HepG2 (cell line): ENCODE results near the gene SMTNL1. TPM values are rescaled to one million over a fixed set of nuclear protein-coding genes. Genes with fewer than 3 reads are reported as not detected.
A peak's percentile ranks its signal among the peaks of the same experiment; 100 is the strongest.

Source experiments
- AGO1 ChIP-seq: fragments of 200-400 bp; formaldehyde crosslinking; IDR thresholded peaks from 2 replicates; pipeline ENCODE4 v1.6.1; 2017; ENCODE audit warnings: mild to moderate bottlenecking, low read depth, low read length, moderate library complexity; ENCODE audit not compliant: poor library complexity, severe bottlenecking
- ATAD3A ChIP-seq: sonication (generic); formaldehyde crosslinking; IDR thresholded peaks from 2 replicates; pipeline ENCODE4 v1.4.0; 2020; ENCODE audit warnings: missing genetic modification reagents
- BHLHE40 ChIP-seq: IDR thresholded peaks from 2 replicates; pipeline ENCODE4 v1.6.1; 2011; ENCODE audit warnings: low read length, improper control_type of control experiment
- BORCS8-MEF2B ChIP-seq: sonication (generic); formaldehyde crosslinking; IDR thresholded peaks from 2 replicates; pipeline ENCODE4 v1.8.0; 2022; ENCODE audit warnings: mild to moderate bottlenecking, missing genetic modification reagents
- CBX5 ChIP-seq: sonication (generic); formaldehyde crosslinking; IDR thresholded peaks from 2 replicates; pipeline ENCODE4 v1.4.0; 2020; ENCODE audit warnings: missing genetic modification reagents, borderline replicate concordance
- SRY ChIP-seq: sonication (generic); formaldehyde crosslinking; IDR thresholded peaks from 2 replicates; pipeline ENCODE4 v1.8.0; 2022; ENCODE audit warnings: mild to moderate bottlenecking, missing genetic modification reagents
- TBX2 ChIP-seq: sonication (generic); formaldehyde crosslinking; IDR thresholded peaks from 2 replicates; pipeline ENCODE4 v1.5.0; 2020; ENCODE audit warnings: missing genetic modification reagents, mild to moderate bottlenecking, borderline replicate concordance
- ZMAT3 ChIP-seq: sonication (generic); formaldehyde crosslinking; conservative IDR thresholded peaks from 2 replicates; pipeline ENCODE4 v1.7.0; 2021; ENCODE audit warnings: missing genetic modification reagents
- ZNF292 ChIP-seq: sonication (generic); formaldehyde crosslinking; IDR thresholded peaks from 2 replicates; pipeline ENCODE4 v1.8.1; 2022; ENCODE audit warnings: mild to moderate bottlenecking, low read depth, missing genetic modification reagents, borderline replicate concordance
- ZNF510 ChIP-seq: sonication (generic); formaldehyde crosslinking; IDR thresholded peaks from 2 replicates; pipeline ENCODE4 v1.4.0; 2020; ENCODE audit warnings: low read depth, mild to moderate bottlenecking, missing genetic modification reagents
- ZNF589 ChIP-seq: sonication (generic); formaldehyde crosslinking; conservative IDR thresholded peaks from 2 replicates; pipeline ENCODE4 v1.8.0; 2022; ENCODE audit warnings: mild to moderate bottlenecking, moderate library complexity, missing genetic modification reagents
- ZNF678 ChIP-seq: sonication (generic); formaldehyde crosslinking; IDR thresholded peaks from 2 replicates; pipeline ENCODE4 v1.4.0; 2020; ENCODE audit warnings: mild to moderate bottlenecking, missing genetic modification reagents
- ZNF782 ChIP-seq: sonication (generic); formaldehyde crosslinking; IDR thresholded peaks from 2 replicates; pipeline ENCODE4 v1.4.0; 2020; ENCODE audit warnings: missing genetic modification reagents, mild to moderate bottlenecking, borderline replicate concordance
- polyA plus RNA-seq, 8 experiments: library from polyadenylated mRNA; depleted of rRNA in 3 of 8; stranded (reverse) in 7 of 8; unstranded in 1 of 8; fragments of >200 nt; fragmentation: Illumina TruSeq in 4 of 8; extraction: Trizol in 4 of 8; gene quantifications; 2 replicates each; pipeline versions ENCODE4 v1.2.1 to v1.2.3, GENCODE V29; 2011 to 2016; ENCODE audit warnings: low read depth in 4 of 8, missing spikeins in 1 of 8, mixed read lengths in 1 of 8; ENCODE audit not compliant: insufficient read depth in 1 of 8
- total RNA-seq, 5 experiments: library from RNA; depleted of rRNA; stranded (reverse); fragments of >200 nt; fragmentation: Illumina TruSeq; extraction: Trizol; gene quantifications; 2 replicates each; pipeline ENCODE4 v1.2.3, GENCODE V29; 2016; ENCODE audit warnings: low read depth in 1 of 5
- TF ChIP-seq, protein P1 (sequence below): sonication (generic); formaldehyde crosslinking; IDR thresholded peaks from 2 replicates; pipeline ENCODE4 v1.4.0; 2020; ENCODE audit warnings: missing genetic modification reagents, borderline replicate concordance
- TF ChIP-seq, protein P2 (sequence below): IDR thresholded peaks from 2 replicates; pipeline ENCODE4 v1.6.1; 2016
- TF ChIP-seq, protein P3 (sequence below): sonication (generic); formaldehyde crosslinking; conservative IDR thresholded peaks from 2 replicates; pipeline ENCODE4 v1.8.0; 2022; ENCODE audit warnings: low read depth, missing genetic modification reagents
- TF ChIP-seq, protein P4 (sequence below): sonication (generic); formaldehyde crosslinking; IDR thresholded peaks from 2 replicates; pipeline ENCODE4 v1.5.0; 2020; ENCODE audit warnings: mild to moderate bottlenecking, missing genetic modification reagents
- TF ChIP-seq, protein P5 (sequence below): sonication (generic); formaldehyde crosslinking; conservative IDR thresholded peaks from 2 replicates; pipeline ENCODE4 v1.4.0; 2020; ENCODE audit warnings: missing genetic modification reagents

The SMTNL1 gene
- total and polyA plus RNA-seq, 2 of the 13 experiments (the other 11 are each of a cell fraction or from before 2014, with no cell fraction given) = 0.04 TPM; not detected in 1

DNA sequence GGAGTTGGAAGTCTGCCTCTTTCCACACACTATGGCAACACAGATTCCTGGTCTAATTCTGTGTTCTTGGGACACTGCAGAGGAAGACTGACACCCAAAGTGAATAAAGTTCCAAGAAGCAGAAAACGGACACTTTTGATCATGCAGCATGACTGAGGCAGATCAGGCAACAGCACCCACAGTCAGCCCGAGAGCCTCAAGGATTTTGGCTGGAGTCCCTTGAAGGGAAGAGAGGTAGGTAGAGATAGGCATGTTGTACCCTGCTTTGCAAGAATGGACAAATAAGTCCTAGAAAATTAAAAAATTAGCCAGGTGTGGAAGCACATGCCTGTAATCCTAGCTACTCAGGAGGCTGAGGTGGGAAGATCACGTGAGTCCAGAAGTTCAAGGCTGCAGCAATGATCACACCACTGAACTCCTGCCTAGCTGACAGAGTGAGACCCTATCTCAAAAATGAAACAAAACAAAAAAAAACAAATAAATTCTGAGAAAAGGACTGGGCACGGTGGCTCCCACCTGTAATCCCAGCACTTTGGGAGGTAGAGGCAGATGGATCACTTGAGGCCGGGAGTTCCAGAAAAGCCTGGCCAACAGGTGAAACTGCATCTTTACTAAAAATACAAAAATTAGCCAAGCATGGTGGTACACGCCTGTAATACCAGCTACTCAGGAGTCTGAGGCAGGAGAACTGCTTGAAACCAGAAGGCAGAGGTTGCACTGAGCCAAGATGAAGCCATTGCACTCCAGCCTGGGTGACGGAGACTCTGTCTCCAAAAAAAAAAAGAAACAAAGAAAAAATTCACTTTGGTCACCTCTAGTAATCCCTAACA, 28.8 kb upstream of the SMTNL1 start (continued):
- TF ChIP-seq, protein P1, sequence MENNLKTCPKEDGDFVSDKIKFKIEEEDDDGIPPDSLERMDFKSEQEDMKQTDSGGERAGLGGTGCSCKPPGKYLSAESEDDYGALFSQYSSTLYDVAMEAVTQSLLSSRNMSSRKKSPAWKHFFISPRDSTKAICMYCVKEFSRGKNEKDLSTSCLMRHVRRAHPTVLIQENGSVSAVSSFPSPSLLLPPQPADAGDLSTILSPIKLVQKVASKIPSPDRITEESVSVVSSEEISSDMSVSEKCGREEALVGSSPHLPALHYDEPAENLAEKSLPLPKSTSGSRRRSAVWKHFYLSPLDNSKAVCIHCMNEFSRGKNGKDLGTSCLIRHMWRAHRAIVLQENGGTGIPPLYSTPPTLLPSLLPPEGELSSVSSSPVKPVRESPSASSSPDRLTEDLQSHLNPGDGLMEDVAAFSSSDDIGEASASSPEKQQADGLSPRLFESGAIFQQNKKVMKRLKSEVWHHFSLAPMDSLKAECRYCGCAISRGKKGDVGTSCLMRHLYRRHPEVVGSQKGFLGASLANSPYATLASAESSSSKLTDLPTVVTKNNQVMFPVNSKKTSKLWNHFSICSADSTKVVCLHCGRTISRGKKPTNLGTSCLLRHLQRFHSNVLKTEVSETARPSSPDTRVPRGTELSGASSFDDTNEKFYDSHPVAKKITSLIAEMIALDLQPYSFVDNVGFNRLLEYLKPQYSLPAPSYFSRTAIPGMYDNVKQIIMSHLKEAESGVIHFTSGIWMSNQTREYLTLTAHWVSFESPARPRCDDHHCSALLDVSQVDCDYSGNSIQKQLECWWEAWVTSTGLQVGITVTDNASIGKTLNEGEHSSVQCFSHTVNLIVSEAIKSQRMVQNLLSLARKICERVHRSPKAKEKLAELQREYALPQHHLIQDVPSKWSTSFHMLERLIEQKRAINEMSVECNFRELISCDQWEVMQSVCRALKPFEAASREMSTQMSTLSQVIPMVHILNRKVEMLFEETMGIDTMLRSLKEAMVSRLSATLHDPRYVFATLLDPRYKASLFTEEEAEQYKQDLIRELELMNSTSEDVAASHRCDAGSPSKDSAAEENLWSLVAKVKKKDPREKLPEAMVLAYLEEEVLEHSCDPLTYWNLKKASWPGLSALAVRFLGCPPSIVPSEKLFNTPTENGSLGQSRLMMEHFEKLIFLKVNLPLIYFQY = no peak
- TF ChIP-seq BORCS8-MEF2B (CRISPR knock-in tag) (no peak), ZNF292 (CRISPR knock-in tag) (no peak), CBX5 (no peak), ZNF510 (no peak), SRY (CRISPR knock-in tag) (no peak), ATAD3A (no peak), ZNF782 (CRISPR knock-in tag) (no peak), TBX2 (peak; percentile 46; the same call in 1 of the 2 replicates), BHLHE40 (peak; percentile 82), AGO1 (no peak), ZNF678 (no peak), ZNF589 (CRISPR knock-in tag) (no peak), ZMAT3 (no peak)
- TF ChIP-seq, protein P2, sequence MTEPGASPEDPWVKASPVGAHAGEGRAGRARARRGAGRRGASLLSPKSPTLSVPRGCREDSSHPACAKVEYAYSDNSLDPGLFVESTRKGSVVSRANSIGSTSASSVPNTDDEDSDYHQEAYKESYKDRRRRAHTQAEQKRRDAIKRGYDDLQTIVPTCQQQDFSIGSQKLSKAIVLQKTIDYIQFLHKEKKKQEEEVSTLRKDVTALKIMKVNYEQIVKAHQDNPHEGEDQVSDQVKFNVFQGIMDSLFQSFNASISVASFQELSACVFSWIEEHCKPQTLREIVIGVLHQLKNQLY (CRISPR knock-in tag) = peak; percentile 31; the same call in 1 of the 2 replicates
- TF ChIP-seq, protein P3, sequence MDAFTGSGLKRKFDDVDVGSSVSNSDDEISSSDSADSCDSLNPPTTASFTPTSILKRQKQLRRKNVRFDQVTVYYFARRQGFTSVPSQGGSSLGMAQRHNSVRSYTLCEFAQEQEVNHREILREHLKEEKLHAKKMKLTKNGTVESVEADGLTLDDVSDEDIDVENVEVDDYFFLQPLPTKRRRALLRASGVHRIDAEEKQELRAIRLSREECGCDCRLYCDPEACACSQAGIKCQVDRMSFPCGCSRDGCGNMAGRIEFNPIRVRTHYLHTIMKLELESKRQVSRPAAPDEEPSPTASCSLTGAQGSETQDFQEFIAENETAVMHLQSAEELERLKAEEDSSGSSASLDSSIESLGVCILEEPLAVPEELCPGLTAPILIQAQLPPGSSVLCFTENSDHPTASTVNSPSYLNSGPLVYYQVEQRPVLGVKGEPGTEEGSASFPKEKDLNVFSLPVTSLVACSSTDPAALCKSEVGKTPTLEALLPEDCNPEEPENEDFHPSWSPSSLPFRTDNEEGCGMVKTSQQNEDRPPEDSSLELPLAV (CRISPR knock-in tag) = no peak
- TF ChIP-seq, protein P4, sequence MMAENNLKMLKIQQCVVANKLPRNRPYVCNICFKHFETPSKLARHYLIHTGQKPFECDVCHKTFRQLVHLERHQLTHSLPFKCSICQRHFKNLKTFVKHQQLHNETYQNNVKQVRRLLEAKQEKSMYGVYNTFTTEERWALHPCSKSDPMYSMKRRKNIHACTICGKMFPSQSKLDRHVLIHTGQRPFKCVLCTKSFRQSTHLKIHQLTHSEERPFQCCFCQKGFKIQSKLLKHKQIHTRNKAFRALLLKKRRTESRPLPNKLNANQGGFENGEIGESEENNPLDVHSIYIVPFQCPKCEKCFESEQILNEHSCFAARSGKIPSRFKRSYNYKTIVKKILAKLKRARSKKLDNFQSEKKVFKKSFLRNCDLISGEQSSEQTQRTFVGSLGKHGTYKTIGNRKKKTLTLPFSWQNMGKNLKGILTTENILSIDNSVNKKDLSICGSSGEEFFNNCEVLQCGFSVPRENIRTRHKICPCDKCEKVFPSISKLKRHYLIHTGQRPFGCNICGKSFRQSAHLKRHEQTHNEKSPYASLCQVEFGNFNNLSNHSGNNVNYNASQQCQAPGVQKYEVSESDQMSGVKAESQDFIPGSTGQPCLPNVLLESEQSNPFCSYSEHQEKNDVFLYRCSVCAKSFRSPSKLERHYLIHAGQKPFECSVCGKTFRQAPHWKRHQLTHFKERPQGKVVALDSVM (CRISPR knock-in tag) = no peak
- TF ChIP-seq, protein P5, sequence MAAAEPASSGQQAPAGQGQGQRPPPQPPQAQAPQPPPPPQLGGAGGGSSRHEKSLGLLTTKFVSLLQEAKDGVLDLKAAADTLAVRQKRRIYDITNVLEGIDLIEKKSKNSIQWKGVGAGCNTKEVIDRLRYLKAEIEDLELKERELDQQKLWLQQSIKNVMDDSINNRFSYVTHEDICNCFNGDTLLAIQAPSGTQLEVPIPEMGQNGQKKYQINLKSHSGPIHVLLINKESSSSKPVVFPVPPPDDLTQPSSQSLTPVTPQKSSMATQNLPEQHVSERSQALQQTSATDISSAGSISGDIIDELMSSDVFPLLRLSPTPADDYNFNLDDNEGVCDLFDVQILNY (CRISPR knock-in tag) = no peak
